GM23338 (cell line): ENCODE results near the gene B4GALT6. TPM values are rescaled to one million over a fixed set of nuclear protein-coding genes. Genes with fewer than 3 reads are reported as not detected.

Experiments
- ATAC-seq: fragments of 200-7000 bp; cut with Tn5 transposase; 3 replicates; pipeline ENCODE4 v1.9.1; 2020
- DNase-seq: peaks from one replicate; pipeline ENCODE4 v3.0.0-alpha.2; 2015; ENCODE audit warnings: low spot score
- H2AFZ ChIP-seq: fragments of 200-600 bp; sonication (generic); 2 replicates; pipeline ENCODE4 v1.8.0; 2016; ENCODE audit warnings: antibody characterized with exemption, mild to moderate bottlenecking, moderate library complexity
- H3F3A ChIP-seq: fragments of 200-600 bp; sonication (generic); replicated peaks from 2 replicates; pipeline ENCODE4 v1.8.0; 2017; ENCODE audit warnings: antibody characterized with exemption, mixed run types, low read depth
- H3K27ac ChIP-seq: fragments of 200-600 bp; sonication (generic); 2 replicates; pipeline ENCODE4 v1.6.1; 2016; ENCODE audit warnings: low read depth
- H3K27me3 ChIP-seq: fragments of 200-600 bp; sonication (generic); 2 replicates; pipeline ENCODE4 v1.8.0; 2016; ENCODE audit warnings: mild to moderate bottlenecking, mixed run types, moderate library complexity; ENCODE audit not compliant: insufficient read depth
- H3K36me3 ChIP-seq: fragments of 200-600 bp; sonication (generic); 2 replicates; pipeline ENCODE4 v1.8.0; 2016; ENCODE audit warnings: mild to moderate bottlenecking; ENCODE audit not compliant: insufficient read depth
- H3K4me1 ChIP-seq: fragments of 200-600 bp; sonication (generic); 2 replicates; pipeline ENCODE4 v1.8.0; 2016; ENCODE audit warnings: mild to moderate bottlenecking, moderate library complexity; ENCODE audit not compliant: insufficient read depth
- H3K4me2 ChIP-seq: fragments of 200-600 bp; sonication (generic); 2 replicates; pipeline ENCODE4 v1.7.1; 2017; ENCODE audit warnings: mixed run types
- H3K4me3 ChIP-seq: fragments of 200-600 bp; sonication (generic); 2 replicates; pipeline ENCODE4 v1.6.1; 2016; ENCODE audit warnings: mixed run types
- H3K79me2 ChIP-seq: fragments of 200-600 bp; sonication (generic); replicated peaks from 2 replicates; pipeline ENCODE4 v1.8.0; 2017; ENCODE audit warnings: mild to moderate bottlenecking; ENCODE audit not compliant: insufficient read depth
- H3K9me2 ChIP-seq: fragments of 200-600 bp; sonication (generic); 2 replicates; pipeline ENCODE4 v1.8.0; 2017; ENCODE audit not compliant: insufficient read depth
- H4K20me1 ChIP-seq: fragments of 200-600 bp; sonication (generic); replicated peaks from 2 replicates; pipeline ENCODE4 v1.8.0; 2017; ENCODE audit warnings: mild to moderate bottlenecking; ENCODE audit not compliant: insufficient read depth
- H3K27ac Mint-ChIP-seq: 2 replicates; pipeline ENCODE4 v1.8.0; 2020; ENCODE audit warnings: inconsistent platforms, mild to moderate bottlenecking, moderate library complexity, mixed read lengths
- H3K27me3 Mint-ChIP-seq: 3 replicates; pipeline ENCODE4 v1.8.0; 2022; ENCODE audit warnings: low read depth, mild to moderate bottlenecking, moderate library complexity, mixed read lengths, inconsistent platforms; ENCODE audit not compliant: insufficient read depth, poor library complexity
- H3K36me3 Mint-ChIP-seq: 3 replicates; pipeline ENCODE4 v1.8.0; 2021; ENCODE audit warnings: low read depth, mild to moderate bottlenecking, inconsistent platforms, moderate library complexity, mixed read lengths
- H3K4me1 Mint-ChIP-seq: 3 replicates; pipeline ENCODE4 v1.8.0; 2020; ENCODE audit warnings: mild to moderate bottlenecking, inconsistent platforms, mixed read lengths
- H3K4me3 Mint-ChIP-seq: 3 replicates; pipeline ENCODE4 v1.8.0; 2021; ENCODE audit warnings: moderate library complexity, mild to moderate bottlenecking, inconsistent platforms, mixed read lengths
- H3K9me3 Mint-ChIP-seq: 3 replicates; pipeline ENCODE4 v1.8.0; 2020; ENCODE audit warnings: moderate library complexity, mild to moderate bottlenecking, inconsistent platforms, mixed read lengths
- JUNB ChIP-seq: IDR thresholded peaks from one replicate; pipeline ENCODE4 v1.6.1; 2016; ENCODE audit warnings: antibody characterized with exemption; ENCODE audit not compliant: unreplicated experiment
- NANOG ChIP-seq: IDR thresholded peaks from 2 replicates; pipeline ENCODE4 v1.6.1; 2016; ENCODE audit warnings: antibody characterized with exemption, borderline replicate concordance
- ZNF331 ChIP-seq: fragments of 250-450 bp; sonication (Bioruptor Pico); IDR thresholded peaks from 2 replicates; pipeline ENCODE4 v1.5.0; 2020; ENCODE audit warnings: low read depth, mild to moderate bottlenecking, moderate library complexity
- polyA plus RNA-seq: library from polyadenylated mRNA; unstranded; fragments of >200 nt; fragmentation: Nextera tagmentation; extraction: Ambion mirVana; gene quantifications from 2 replicates; pipeline ENCODE4 v1.2.1, GENCODE V29; 2016
- total RNA-seq: library from RNA; depleted of rRNA; stranded (reverse); fragments of >200 nt; shearing (Covaris generic); gene quantifications from 2 replicates; pipeline ENCODE4 v1.2.3, GENCODE V29; 2014
- TF ChIP-seq, protein P1 (sequence below): fragments of 250-450 bp; sonication (Bioruptor Pico); IDR thresholded peaks from 2 replicates; pipeline ENCODE4 v1.5.0; 2020; ENCODE audit warnings: mild to moderate bottlenecking, moderate library complexity
- TF ChIP-seq, protein P2 (sequence below), 2 experiments: fragments of 200-600 bp in 1 of 2; sonication (generic) in 1 of 2; conservative IDR thresholded peaks; 2 replicates each; pipeline versions ENCODE4 v1.5.1 to v1.6.1; 2016 to 2017; ENCODE audit warnings: antibody characterized with exemption in 2 of 2, low read depth in 2 of 2, mild to moderate bottlenecking in 2 of 2, moderate library complexity in 1 of 2
- TF ChIP-seq, protein P3 (sequence below): IDR thresholded peaks from 2 replicates; pipeline ENCODE4 v1.6.1; 2016; ENCODE audit warnings: antibody characterized with exemption

The B4GALT6 gene
- total and polyA plus RNA-seq, 2 experiments from 2014 or later, result 14.8 to 33.8 TPM

DNA sequence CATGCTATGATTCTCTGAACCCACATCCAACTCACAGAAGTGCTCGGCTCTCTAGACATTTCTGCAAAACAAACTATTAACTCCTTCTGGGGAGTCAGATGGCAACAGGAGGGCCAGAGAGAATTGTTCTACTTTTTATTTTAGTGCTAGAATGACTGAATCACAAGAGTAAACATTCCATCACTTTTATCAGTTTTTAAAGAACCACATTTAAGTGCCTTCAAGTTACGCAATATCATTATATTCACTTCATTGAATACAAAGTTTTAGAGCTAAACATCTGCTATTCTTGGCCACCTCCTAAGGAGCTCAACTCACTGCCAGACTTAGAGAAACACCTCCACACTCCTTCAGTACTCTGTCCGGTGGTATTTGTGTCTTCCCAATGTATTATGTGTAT is 22.4 kb downstream of the B4GALT6 start (continued):
- TF ChIP-seq, protein P1, sequence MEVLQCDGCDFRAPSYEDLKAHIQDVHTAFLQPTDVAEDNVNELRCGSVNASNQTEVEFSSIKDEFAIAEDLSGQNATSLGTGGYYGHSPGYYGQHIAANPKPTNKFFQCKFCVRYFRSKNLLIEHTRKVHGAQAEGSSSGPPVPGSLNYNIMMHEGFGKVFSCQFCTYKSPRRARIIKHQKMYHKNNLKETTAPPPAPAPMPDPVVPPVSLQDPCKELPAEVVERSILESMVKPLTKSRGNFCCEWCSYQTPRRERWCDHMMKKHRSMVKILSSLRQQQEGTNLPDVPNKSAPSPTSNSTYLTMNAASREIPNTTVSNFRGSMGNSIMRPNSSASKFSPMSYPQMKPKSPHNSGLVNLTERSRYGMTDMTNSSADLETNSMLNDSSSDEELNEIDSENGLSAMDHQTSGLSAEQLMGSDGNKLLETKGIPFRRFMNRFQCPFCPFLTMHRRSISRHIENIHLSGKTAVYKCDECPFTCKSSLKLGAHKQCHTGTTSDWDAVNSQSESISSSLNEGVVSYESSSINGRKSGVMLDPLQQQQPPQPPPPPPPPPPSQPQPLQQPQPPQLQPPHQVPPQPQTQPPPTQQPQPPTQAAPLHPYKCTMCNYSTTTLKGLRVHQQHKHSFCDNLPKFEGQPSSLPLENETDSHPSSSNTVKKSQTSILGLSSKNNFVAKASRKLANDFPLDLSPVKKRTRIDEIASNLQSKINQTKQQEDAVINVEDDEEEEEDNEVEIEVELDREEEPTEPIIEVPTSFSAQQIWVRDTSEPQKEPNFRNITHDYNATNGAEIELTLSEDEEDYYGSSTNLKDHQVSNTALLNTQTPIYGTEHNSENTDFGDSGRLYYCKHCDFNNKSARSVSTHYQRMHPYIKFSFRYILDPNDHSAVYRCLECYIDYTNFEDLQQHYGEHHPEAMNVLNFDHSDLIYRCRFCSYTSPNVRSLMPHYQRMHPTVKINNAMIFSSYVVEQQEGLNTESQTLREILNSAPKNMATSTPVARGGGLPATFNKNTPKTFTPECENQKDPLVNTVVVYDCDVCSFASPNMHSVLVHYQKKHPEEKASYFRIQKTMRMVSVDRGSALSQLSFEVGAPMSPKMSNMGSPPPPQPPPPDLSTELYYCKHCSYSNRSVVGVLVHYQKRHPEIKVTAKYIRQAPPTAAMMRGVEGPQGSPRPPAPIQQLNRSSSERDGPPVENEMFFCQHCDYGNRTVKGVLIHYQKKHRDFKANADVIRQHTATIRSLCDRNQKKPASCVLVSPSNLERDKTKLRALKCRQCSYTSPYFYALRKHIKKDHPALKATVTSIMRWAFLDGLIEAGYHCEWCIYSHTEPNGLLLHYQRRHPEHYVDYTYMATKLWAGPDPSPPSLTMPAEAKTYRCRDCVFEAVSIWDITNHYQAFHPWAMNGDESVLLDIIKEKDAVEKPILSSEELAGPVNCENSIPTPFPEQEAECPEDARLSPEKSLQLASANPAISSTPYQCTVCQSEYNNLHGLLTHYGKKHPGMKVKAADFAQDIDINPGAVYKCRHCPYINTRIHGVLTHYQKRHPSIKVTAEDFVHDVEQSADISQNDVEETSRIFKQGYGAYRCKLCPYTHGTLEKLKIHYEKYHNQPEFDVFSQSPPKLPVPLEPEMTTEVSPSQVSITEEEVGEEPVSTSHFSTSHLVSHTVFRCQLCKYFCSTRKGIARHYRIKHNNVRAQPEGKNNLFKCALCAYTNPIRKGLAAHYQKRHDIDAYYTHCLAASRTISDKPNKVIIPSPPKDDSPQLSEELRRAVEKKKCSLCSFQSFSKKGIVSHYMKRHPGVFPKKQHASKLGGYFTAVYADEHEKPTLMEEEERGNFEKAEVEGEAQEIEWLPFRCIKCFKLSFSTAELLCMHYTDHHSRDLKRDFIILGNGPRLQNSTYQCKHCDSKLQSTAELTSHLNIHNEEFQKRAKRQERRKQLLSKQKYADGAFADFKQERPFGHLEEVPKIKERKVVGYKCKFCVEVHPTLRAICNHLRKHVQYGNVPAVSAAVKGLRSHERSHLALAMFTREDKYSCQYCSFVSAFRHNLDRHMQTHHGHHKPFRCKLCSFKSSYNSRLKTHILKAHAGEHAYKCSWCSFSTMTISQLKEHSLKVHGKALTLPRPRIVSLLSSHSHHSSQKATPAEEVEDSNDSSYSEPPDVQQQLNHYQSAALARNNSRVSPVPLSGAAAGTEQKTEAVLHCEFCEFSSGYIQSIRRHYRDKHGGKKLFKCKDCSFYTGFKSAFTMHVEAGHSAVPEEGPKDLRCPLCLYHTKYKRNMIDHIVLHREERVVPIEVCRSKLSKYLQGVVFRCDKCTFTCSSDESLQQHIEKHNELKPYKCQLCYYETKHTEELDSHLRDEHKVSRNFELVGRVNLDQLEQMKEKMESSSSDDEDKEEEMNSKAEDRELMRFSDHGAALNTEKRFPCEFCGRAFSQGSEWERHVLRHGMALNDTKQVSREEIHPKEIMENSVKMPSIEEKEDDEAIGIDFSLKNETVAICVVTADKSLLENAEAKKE (CRISPR knock-in tag), result no peak
- TF ChIP-seq JUNB, result no peak
- TF ChIP-seq, protein P2, sequence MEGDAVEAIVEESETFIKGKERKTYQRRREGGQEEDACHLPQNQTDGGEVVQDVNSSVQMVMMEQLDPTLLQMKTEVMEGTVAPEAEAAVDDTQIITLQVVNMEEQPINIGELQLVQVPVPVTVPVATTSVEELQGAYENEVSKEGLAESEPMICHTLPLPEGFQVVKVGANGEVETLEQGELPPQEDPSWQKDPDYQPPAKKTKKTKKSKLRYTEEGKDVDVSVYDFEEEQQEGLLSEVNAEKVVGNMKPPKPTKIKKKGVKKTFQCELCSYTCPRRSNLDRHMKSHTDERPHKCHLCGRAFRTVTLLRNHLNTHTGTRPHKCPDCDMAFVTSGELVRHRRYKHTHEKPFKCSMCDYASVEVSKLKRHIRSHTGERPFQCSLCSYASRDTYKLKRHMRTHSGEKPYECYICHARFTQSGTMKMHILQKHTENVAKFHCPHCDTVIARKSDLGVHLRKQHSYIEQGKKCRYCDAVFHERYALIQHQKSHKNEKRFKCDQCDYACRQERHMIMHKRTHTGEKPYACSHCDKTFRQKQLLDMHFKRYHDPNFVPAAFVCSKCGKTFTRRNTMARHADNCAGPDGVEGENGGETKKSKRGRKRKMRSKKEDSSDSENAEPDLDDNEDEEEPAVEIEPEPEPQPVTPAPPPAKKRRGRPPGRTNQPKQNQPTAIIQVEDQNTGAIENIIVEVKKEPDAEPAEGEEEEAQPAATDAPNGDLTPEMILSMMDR (conservative IDR thresholded peaks at IDR 0.05; ENCODE audit: low read depth in 2 of 2), result no peak

DNA sequence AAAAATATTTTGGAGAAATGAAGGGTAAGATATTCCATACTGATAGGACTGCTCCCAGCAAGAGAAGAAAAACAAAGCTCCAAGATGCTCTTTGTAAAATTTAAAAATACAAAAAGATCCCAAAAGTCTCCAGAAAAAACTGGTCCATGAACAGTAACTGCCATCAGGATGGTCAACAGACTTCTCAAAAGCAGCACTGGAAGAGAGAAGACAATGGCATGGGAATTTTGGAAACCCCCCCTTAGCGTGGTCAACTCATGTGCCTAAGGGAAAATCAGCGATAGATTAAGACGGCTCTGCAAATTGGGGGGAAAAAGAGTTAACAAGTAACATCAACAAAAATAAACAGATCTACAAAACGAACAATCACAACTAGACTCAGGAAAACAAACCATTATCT is 23.6 kb downstream of the B4GALT6 start:
- Histone ChIP-seq H4K20me1 (no peaks in the 10 kb centered on the region; the same call in 1 of the 2 replicates), H3K27me3 (no peaks in the 10 kb centered on the region), H2AFZ (no peak overlapping the region), H3F3A (no peaks in the 10 kb centered on the region), H3K36me3 (peaks cover 10% of the 10 kb centered on the region; the same call in 1 of the 2 replicates), H3K4me2 (no peak overlapping the region), H3K9me2 (no peaks in the 10 kb centered on the region), H3K79me2 (peaks cover 11% of the 10 kb centered on the region; the same call in 1 of the 2 replicates), H3K4me1 (peaks cover 7% of the 10 kb centered on the region; the same call in 1 of the 2 replicates), H3K27ac (no peak overlapping the region), H3K4me3 (no peak overlapping the region)
- Mint-ChIP-seq H3K27ac (no peak overlapping the region), H3K9me3 (no peaks in the 10 kb centered on the region; the same call in 2 of the 3 replicates), H3K27me3 (no peaks in the 10 kb centered on the region), H3K4me3 (no peak overlapping the region), H3K36me3 (peaks cover 41% of the 10 kb centered on the region), H3K4me1 (peaks cover 13% of the 10 kb centered on the region; the same call in 2 of the 3 replicates)
- DNase-seq (no peak), ATAC-seq (no peak)
- TF ChIP-seq, protein P1 (CRISPR knock-in tag), result no peak
- TF ChIP-seq ZNF331 (CRISPR knock-in tag) (no peak), NANOG (no peak)
- TF ChIP-seq, protein P3, sequence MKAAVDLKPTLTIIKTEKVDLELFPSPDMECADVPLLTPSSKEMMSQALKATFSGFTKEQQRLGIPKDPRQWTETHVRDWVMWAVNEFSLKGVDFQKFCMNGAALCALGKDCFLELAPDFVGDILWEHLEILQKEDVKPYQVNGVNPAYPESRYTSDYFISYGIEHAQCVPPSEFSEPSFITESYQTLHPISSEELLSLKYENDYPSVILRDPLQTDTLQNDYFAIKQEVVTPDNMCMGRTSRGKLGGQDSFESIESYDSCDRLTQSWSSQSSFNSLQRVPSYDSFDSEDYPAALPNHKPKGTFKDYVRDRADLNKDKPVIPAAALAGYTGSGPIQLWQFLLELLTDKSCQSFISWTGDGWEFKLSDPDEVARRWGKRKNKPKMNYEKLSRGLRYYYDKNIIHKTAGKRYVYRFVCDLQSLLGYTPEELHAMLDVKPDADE, result no peak
